Gastroesophageal sphincter (tissue), 4 donors: ENCODE measurements around the gene ZGLP1. TPM values are rescaled to one million over a fixed set of nuclear protein-coding genes. Genes with fewer than 3 reads are reported as not detected.

Source experiments
- ATAC-seq: fragments of 150-250 bp; one replicate; pipeline ENCODE4 v1.9.1; 2016; ENCODE audit warnings: mild to moderate bottlenecking, moderate library complexity
- H3K27ac ChIP-seq, 4 donors: fragments of 200-600 bp; sonication (generic) in 3 of 4; 1 replicate in 3 of 4; 2 replicates in 1 of 4; pipeline ENCODE4 v1.5.1; 2016 to 2019
- H3K27me3 ChIP-seq: fragments of 200-600 bp; sonication (generic); one replicate; pipeline ENCODE4 v1.5.1; 2019
- H3K36me3 ChIP-seq, 2 donors: fragments of 200-600 bp; sonication (generic); one replicate each; pipeline ENCODE4 v1.5.1; 2019; ENCODE audit warnings: control low read depth in 1 of 2
- H3K4me1 ChIP-seq, 3 donors: fragments of 200-600 bp; sonication (generic); 1 replicate in 2 of 3; 2 replicates in 1 of 3; pipeline ENCODE4 v1.5.1; 2016 to 2019; ENCODE audit warnings: control low read depth in 2 of 3
- H3K4me3 ChIP-seq, 2 donors: fragments of 200-600 bp; sonication (generic); one replicate each; pipeline ENCODE4 v1.5.1; 2019; ENCODE audit warnings: mild to moderate bottlenecking in 1 of 2, moderate library complexity in 1 of 2
- H3K9me3 ChIP-seq, 3 donors: fragments of 200-600 bp; sonication (generic); one replicate each; pipeline ENCODE4 v1.5.1; 2017 to 2019; ENCODE audit warnings: control low read depth in 2 of 3
- CTCF ChIP-seq, 4 experiments: fragments of 200-600 bp in 2 of 4; fragments of 450-650 bp in 2 of 4; sonication (generic) in 1 of 4; IDR thresholded peaks; one replicate each; pipeline ENCODE4 v1.5.1; 2017 to 2019; ENCODE audit warnings: antibody characterized with exemption in 4 of 4, mild to moderate bottlenecking in 2 of 4, moderate library complexity in 2 of 4
- EP300 ChIP-seq: sonication (generic); formaldehyde crosslinking; IDR thresholded peaks from one replicate; pipeline ENCODE4 v1.6.1; 2017; ENCODE audit warnings: antibody characterized with exemption, mild to moderate bottlenecking
- POLR2A ChIP-seq, 2 donors: fragments of 450-650 bp; IDR thresholded peaks; one replicate each; pipeline ENCODE4 v1.6.1; 2017; ENCODE audit warnings: antibody characterized with exemption in 2 of 2, mild to moderate bottlenecking in 2 of 2, moderate library complexity in 1 of 2
- POLR2AphosphoS5 ChIP-seq: sonication (generic); formaldehyde crosslinking; IDR thresholded peaks from one replicate; pipeline ENCODE4 v1.6.1; 2017; ENCODE audit warnings: antibody characterized with exemption
- WGBS, 2 donors: methylation state at CpG; one replicate each; pipeline ENCODE4 v1.1.5; 2018; ENCODE audit warnings: low coverage in 1 of 2; 5-methylcytosine and 5-hydroxymethylcytosine counted together
- total RNA-seq, 4 donors: library from RNA; depleted of rRNA; stranded (reverse); fragments of >200 nt; gene quantifications; one replicate each; pipeline ENCODE4 v1.1.0, GENCODE V29; 2016

The ZGLP1 gene
- total RNA-seq, 4 donors from 2014 or later, result 0.81 to 2.5 (median 1.1) TPM; not detected in 1

GRCh38 chr19:10268071-10268470 lies 41.5 kb downstream of the ZGLP1 start:
- 20 to 56% methylated on average over 1 to 6 of the region's 6 CpGs for WGBS, 2 donors

GRCh38 chr19:10266706-10267105 lies 42.9 kb downstream of the ZGLP1 start:
- no peak overlapping the region for H3K4me3 ChIP-seq
- no peak overlapping the region for H3K27ac ChIP-seq
- H3K9me3 ChIP-seq, result no peaks in the 10 kb centered on the region
- ATAC-seq, result no peak
- no peak for TF ChIP-seq POLR2AphosphoS5
- TF ChIP-seq POLR2A (IDR thresholded peaks at IDR 0.05), result no peak
- TF ChIP-seq CTCF (IDR thresholded peaks at IDR 0.05), result no peak
- TF ChIP-seq EP300, result no peak
- peaks cover 0 to 35% (median 7%) of the 10 kb centered on the region in 3 donors for H3K4me1 ChIP-seq
- peaks cover 40% of the 10 kb centered on the region for H3K27me3 ChIP-seq
- 61% methylated on average over 3 of the region's 7 CpGs; no CpG with 5 or more reads in 1 of the 2 donors for WGBS, 2 donors
- H3K36me3 ChIP-seq, result no peaks in the 10 kb centered on the region

More at GRCh38 chr19:10268071-10268470, 41.5 kb downstream of the ZGLP1 start:
- Histone ChIP-seq H3K4me3 (no peak overlapping the region), H3K27me3 (peaks cover 51% of the 10 kb centered on the region), H3K4me1 (peaks cover 0 to 38% (median 7%) of the 10 kb centered on the region in 3 donors), H3K9me3 (no peaks in the 10 kb centered on the region), H3K36me3 (no peaks in the 10 kb centered on the region), H3K27ac (peak overlapping the region in 3 of 4 donors; percentile 68 to 81 (median 78))
- ATAC-seq, result no peak
- TF ChIP-seq CTCF (IDR thresholded peaks at IDR 0.05), result no peak
- no peak for TF ChIP-seq POLR2A (IDR thresholded peaks at IDR 0.05)
- TF ChIP-seq POLR2AphosphoS5, result no peak
- no peak for TF ChIP-seq EP300

GRCh38 chr19:10262771-10263170 lies 46.8 kb downstream of the ZGLP1 start:
- no peak for ATAC-seq
- Histone ChIP-seq H3K27ac (no peak overlapping the region), H3K9me3 (no peaks in the 10 kb centered on the region), H3K27me3 (peaks cover 1% of the 10 kb centered on the region), H3K4me3 (no peak overlapping the region), H3K36me3 (peaks cover 0 to 23% of the 10 kb centered on the region in 2 donors), H3K4me1 (peaks cover 0 to 6% (median 3%) of the 10 kb centered on the region in 3 donors)
- 34 to 90% methylated on average over 2 to 6 of the region's 7 CpGs for WGBS, 2 donors
- no peak for TF ChIP-seq POLR2AphosphoS5
- no peak for TF ChIP-seq EP300
- no peak for TF ChIP-seq POLR2A (IDR thresholded peaks at IDR 0.05)
- TF ChIP-seq CTCF (IDR thresholded peaks at IDR 0.05), result no peak

GRCh38 chr19:10260141-10260584 lies 49.5 kb downstream of the ZGLP1 start:
- peaks cover 0 to 49% of the 10 kb centered on the region in 2 donors for H3K36me3 ChIP-seq
- no peak overlapping the region for H3K4me3 ChIP-seq
- H3K27me3 ChIP-seq, result no peaks in the 10 kb centered on the region
- H3K9me3 ChIP-seq, result no peaks in the 10 kb centered on the region
- no peak for ATAC-seq
- TF ChIP-seq CTCF (IDR thresholded peaks at IDR 0.05), result no peak
- TF ChIP-seq POLR2AphosphoS5, result no peak
- no peak for TF ChIP-seq EP300
- no peak for TF ChIP-seq POLR2A (IDR thresholded peaks at IDR 0.05)
- no peak overlapping the region for H3K27ac ChIP-seq
- peaks cover 0 to 6% (median 3%) of the 10 kb centered on the region in 3 donors for H3K4me1 ChIP-seq
- whole genome bisulfite sequencing, 2 donors, result 50 to 62% methylated on average over 1 to 5 of the region's 8 CpGs

- H3K4me3 ChIP-seq, result no peak overlapping the region
- peaks cover 0 to 58% of the 10 kb centered on the region in 2 donors for H3K36me3 ChIP-seq
- no peaks in the 10 kb centered on the region for H3K9me3 ChIP-seq
- peaks cover 0 to 6% (median 3%) of the 10 kb centered on the region in 3 donors for H3K4me1 ChIP-seq
- 0 to 36% methylated on average over 3 to 10 of the region's 32 CpGs for WGBS, 2 donors
- peak; percentile 62 for ATAC-seq
- peak overlapping the region in 3 of 4 donors; percentile 5 to 36 (median 25) for H3K27ac ChIP-seq
- no peaks in the 10 kb centered on the region for H3K27me3 ChIP-seq
- TF ChIP-seq CTCF (IDR thresholded peaks at IDR 0.05) (peak in 3 of 4 experiments; percentile 50 to 64 (median 52)), POLR2AphosphoS5 (no peak), POLR2A (IDR thresholded peaks at IDR 0.05) (no peak), EP300 (no peak)
These were observed 50.3 kb downstream of the ZGLP1 start for GRCh38 chr19:10259162-10259905.
